Kidney glomerular epithelial cell (primary cell): ENCODE results near the gene VPS33B.
"Not testable (repeated sequence)": the region's sequence is repeated elsewhere in the genome, so short reads cannot be mapped to it uniquely, and the experiment has no call there.

Experiments used
- DNase-seq: peaks from one replicate; lab custom pipeline; 2025; lab: John Stamatoyannopoulos, UW

Gene VPS33B

GRCh38 chr15:91031796-91032195 lies 9.4 kb upstream of the VPS33B start:
- DNase-seq: no peak

GRCh38 chr15:91027677-91028076 lies 5.3 kb upstream of the VPS33B start:
- no peak for DNase-seq

- DNase-seq: no peak
These were observed 1.3 kb upstream of the VPS33B start for GRCh38 chr15:91023720-91024119.

GRCh38 chr15:91022832-91023129 lies 387 bp upstream of the VPS33B start:
- no peak for DNase-seq

- DNase-seq: peak; percentile 33
These were observed 799 bp downstream of the VPS33B start for GRCh38 chr15:91021516-91022074.

- no peak for DNase-seq
These were observed 4.2 kb downstream of the VPS33B start for GRCh38 chr15:91018158-91018557.

- DNase-seq: no peak
These were observed 4.7 kb downstream of the VPS33B start for GRCh38 chr15:91017716-91018115.

- not testable (repeated sequence) for DNase-seq
These were observed 8.7 kb downstream of the VPS33B start for GRCh38 chr15:91013701-91014100.

GRCh38 chr15:91007266-91007665 lies 15.1 kb downstream of the VPS33B start:
- no peak for DNase-seq

GRCh38 chr15:91001209-91001608 lies 21.2 kb downstream of the VPS33B start:
- DNase-seq: no peak

GRCh38 chr15:90998737-90999136 lies 23.7 kb downstream of the VPS33B start:
- DNase-seq: no peak

- DNase-seq: peak; percentile 93
These were observed 27.7 kb downstream of the VPS33B start, which contains the start of gene PRC1 for GRCh38 chr15:90994417-90995311. Gene PRC1, minus strand, starts transcription at chr15:90994535. Its CDS starts 118 bp downstream, at chr15:90994417.

- no peak for DNase-seq
These were observed 28.4 kb downstream of the VPS33B start for GRCh38 chr15:90994059-90994416.

- DNase-seq: no peak
These were observed 30.7 kb downstream of the VPS33B start for GRCh38 chr15:90991587-90992285.

- no peak for DNase-seq
These were observed 31.9 kb downstream of the VPS33B start for GRCh38 chr15:90990446-90990845.

GRCh38 chr15:90989040-90989768 lies 33.2 kb downstream of the VPS33B start:
- no peak for DNase-seq

- no peak for DNase-seq
These were observed 34.1 kb downstream of the VPS33B start for GRCh38 chr15:90988296-90988695.

GRCh38 chr15:90987561-90988141 lies 34.7 kb downstream of the VPS33B start:
- no peak for DNase-seq

- no peak for DNase-seq
These were observed 35.4 kb downstream of the VPS33B start for GRCh38 chr15:90986790-90987507.

GRCh38 chr15:90982135-90982534 lies 40.3 kb downstream of the VPS33B start:
- no peak for DNase-seq

GRCh38 chr15:90981681-90982080 lies 40.7 kb downstream of the VPS33B start:
- DNase-seq: no peak
